Measurements from ENCODE around the gene OR56B4.

DNA sequence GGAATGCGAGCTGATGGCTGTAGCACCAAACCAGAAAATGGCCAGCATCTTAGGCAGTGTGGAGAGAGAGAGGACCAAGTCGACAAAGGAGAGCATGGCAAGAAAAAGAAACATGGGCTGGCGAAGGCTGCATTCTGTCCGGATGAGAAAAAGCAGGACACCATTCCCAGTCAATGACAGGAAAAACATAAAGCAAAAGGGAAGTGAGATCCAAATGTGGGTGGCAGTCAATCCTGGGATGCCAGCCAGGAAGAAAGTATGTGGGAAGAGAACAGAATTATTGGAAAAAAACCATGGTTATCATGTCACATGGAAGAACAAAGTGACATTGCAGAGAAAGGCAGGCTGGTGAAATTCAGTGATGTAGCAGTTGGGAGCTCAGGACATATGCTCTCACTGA, 40.0 kb upstream of the OR56B4 start:
- TF ChIP-seq, protein P1, sequence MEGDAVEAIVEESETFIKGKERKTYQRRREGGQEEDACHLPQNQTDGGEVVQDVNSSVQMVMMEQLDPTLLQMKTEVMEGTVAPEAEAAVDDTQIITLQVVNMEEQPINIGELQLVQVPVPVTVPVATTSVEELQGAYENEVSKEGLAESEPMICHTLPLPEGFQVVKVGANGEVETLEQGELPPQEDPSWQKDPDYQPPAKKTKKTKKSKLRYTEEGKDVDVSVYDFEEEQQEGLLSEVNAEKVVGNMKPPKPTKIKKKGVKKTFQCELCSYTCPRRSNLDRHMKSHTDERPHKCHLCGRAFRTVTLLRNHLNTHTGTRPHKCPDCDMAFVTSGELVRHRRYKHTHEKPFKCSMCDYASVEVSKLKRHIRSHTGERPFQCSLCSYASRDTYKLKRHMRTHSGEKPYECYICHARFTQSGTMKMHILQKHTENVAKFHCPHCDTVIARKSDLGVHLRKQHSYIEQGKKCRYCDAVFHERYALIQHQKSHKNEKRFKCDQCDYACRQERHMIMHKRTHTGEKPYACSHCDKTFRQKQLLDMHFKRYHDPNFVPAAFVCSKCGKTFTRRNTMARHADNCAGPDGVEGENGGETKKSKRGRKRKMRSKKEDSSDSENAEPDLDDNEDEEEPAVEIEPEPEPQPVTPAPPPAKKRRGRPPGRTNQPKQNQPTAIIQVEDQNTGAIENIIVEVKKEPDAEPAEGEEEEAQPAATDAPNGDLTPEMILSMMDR (IDR thresholded peaks at IDR 0.05; ENCODE audit: low read length) = no peak
- no peak for TF ChIP-seq EZH2 (optimal IDR thresholded peaks at IDR 0.05; ENCODE audit: low read depth, low read length)
